Measurements from ENCODE around the gene CCDC57. TPM values are rescaled to one million over a fixed set of nuclear protein-coding genes. Genes with fewer than 3 reads are reported as not detected.

CCDC57 gene
- total and polyA plus RNA-seq, 9 of the 15 experiments (the other 6 are each of a cell fraction or from before 2014, with no cell fraction given): 0.83 to 36.2 (median 13.6) TPM

DNA sequence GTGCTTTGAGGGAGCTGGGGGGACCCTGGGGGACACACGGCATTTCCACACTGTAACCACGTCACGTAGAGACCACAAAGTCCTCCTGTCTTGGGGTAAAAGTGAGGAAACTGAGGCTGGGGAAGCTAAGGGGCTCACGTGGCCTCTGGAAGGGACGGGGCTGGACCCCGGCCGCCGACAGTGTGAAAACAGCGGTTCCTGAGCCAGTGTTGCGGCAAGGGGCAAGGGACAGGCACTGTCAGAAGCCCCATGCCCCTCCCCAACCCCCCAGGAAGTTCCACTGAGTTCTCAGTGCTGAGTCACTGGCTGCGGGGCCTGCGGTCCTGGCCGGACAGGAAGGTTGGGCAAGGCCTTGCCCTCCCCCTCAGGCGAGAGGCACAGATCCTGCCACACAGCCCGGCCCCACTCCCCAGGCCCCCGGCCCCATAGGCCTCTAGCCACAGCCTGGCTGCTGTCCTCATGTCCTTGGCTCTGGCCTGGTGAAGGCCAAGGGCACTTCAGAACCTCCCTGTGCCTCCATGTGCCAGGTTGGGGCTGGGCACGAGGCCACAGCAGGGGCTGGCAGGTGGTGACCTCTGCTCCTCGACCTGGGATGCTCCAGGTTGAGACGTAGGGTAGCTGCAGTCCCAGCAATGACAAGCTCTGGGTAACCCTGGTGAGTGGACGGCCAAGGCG is 5.0 kb upstream of the CCDC57 start (continued):
- TF ChIP-seq MEF2D (tag; conservative IDR thresholded peaks at IDR 0.05; ENCODE audit: low read depth) (0 out of 2 replicates have a peak, but pooled peaks have one; percentile 38), POLR2AphosphoS2 (IDR thresholded peaks at IDR 0.05; ENCODE audit: low read length) (no peak), ZNF695 (CRISPR knock-in tag; IDR thresholded peaks at IDR 0.05) (0 out of 2 replicates have a peak, but pooled peaks have one; percentile 28), NUFIP1 (IDR thresholded peaks at IDR 0.05; ENCODE audit: partially characterized antibody) (no peak), EP300 (IDR thresholded peaks at IDR 0.05; ENCODE audit: low read length) (peak; percentile 51; the same call in 1 of the 2 replicates), PTBP1 (IDR thresholded peaks at IDR 0.05; ENCODE audit: low read depth, low read length) (no peak), ZNF184 (CRISPR knock-in tag; IDR thresholded peaks at IDR 0.05) (no peak), SMAD4 (CRISPR knock-in tag; conservative IDR thresholded peaks at IDR 0.05) (peak; percentile 52; the same call in 1 of the 2 replicates), ZNF507 (tag; conservative IDR thresholded peaks at IDR 0.05) (no peak), MAFK (IDR thresholded peaks at IDR 0.05; ENCODE audit: low read length) (peak; percentile 28; the same call in 1 of the 2 replicates), NR2C1 (IDR thresholded peaks at IDR 0.05) (no peak), NR2C1 (tag; IDR thresholded peaks at IDR 0.05) (peak; percentile 54; the same call in 1 of the 2 replicates), C11orf30 (IDR thresholded peaks at IDR 0.05; ENCODE audit: low read depth) (peak; percentile 82)
- TF ChIP-seq, protein P1, sequence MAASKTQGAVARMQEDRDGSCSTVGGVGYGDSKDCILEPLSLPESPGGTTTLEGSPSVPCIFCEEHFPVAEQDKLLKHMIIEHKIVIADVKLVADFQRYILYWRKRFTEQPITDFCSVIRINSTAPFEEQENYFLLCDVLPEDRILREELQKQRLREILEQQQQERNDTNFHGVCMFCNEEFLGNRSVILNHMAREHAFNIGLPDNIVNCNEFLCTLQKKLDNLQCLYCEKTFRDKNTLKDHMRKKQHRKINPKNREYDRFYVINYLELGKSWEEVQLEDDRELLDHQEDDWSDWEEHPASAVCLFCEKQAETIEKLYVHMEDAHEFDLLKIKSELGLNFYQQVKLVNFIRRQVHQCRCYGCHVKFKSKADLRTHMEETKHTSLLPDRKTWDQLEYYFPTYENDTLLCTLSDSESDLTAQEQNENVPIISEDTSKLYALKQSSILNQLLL (CRISPR knock-in tag; IDR thresholded peaks at IDR 0.05; ENCODE audit: borderline replicate concordance): no peak
- TF ChIP-seq, protein P2, sequence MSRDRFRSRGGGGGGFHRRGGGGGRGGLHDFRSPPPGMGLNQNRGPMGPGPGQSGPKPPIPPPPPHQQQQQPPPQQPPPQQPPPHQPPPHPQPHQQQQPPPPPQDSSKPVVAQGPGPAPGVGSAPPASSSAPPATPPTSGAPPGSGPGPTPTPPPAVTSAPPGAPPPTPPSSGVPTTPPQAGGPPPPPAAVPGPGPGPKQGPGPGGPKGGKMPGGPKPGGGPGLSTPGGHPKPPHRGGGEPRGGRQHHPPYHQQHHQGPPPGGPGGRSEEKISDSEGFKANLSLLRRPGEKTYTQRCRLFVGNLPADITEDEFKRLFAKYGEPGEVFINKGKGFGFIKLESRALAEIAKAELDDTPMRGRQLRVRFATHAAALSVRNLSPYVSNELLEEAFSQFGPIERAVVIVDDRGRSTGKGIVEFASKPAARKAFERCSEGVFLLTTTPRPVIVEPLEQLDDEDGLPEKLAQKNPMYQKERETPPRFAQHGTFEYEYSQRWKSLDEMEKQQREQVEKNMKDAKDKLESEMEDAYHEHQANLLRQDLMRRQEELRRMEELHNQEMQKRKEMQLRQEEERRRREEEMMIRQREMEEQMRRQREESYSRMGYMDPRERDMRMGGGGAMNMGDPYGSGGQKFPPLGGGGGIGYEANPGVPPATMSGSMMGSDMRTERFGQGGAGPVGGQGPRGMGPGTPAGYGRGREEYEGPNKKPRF (IDR thresholded peaks at IDR 0.05; ENCODE audit: low read depth, low read length): no peak
- TF ChIP-seq, protein P3, sequence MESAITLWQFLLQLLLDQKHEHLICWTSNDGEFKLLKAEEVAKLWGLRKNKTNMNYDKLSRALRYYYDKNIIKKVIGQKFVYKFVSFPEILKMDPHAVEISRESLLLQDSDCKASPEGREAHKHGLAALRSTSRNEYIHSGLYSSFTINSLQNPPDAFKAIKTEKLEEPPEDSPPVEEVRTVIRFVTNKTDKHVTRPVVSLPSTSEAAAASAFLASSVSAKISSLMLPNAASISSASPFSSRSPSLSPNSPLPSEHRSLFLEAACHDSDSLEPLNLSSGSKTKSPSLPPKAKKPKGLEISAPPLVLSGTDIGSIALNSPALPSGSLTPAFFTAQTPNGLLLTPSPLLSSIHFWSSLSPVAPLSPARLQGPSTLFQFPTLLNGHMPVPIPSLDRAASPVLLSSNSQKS (CRISPR knock-in tag; IDR thresholded peaks at IDR 0.05): no peak
- TF ChIP-seq, protein P4, sequence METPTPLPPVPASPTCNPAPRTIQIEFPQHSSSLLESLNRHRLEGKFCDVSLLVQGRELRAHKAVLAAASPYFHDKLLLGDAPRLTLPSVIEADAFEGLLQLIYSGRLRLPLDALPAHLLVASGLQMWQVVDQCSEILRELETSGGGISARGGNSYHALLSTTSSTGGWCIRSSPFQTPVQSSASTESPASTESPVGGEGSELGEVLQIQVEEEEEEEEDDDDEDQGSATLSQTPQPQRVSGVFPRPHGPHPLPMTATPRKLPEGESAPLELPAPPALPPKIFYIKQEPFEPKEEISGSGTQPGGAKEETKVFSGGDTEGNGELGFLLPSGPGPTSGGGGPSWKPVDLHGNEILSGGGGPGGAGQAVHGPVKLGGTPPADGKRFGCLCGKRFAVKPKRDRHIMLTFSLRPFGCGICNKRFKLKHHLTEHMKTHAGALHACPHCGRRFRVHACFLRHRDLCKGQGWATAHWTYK (CRISPR knock-in tag; IDR thresholded peaks at IDR 0.05): peak; percentile 35; the same call in 1 of the 2 replicates
- TF ChIP-seq, protein P5, sequence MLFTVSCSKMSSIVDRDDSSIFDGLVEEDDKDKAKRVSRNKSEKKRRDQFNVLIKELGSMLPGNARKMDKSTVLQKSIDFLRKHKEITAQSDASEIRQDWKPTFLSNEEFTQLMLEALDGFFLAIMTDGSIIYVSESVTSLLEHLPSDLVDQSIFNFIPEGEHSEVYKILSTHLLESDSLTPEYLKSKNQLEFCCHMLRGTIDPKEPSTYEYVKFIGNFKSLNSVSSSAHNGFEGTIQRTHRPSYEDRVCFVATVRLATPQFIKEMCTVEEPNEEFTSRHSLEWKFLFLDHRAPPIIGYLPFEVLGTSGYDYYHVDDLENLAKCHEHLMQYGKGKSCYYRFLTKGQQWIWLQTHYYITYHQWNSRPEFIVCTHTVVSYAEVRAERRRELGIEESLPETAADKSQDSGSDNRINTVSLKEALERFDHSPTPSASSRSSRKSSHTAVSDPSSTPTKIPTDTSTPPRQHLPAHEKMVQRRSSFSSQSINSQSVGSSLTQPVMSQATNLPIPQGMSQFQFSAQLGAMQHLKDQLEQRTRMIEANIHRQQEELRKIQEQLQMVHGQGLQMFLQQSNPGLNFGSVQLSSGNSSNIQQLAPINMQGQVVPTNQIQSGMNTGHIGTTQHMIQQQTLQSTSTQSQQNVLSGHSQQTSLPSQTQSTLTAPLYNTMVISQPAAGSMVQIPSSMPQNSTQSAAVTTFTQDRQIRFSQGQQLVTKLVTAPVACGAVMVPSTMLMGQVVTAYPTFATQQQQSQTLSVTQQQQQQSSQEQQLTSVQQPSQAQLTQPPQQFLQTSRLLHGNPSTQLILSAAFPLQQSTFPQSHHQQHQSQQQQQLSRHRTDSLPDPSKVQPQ (CRISPR knock-in tag; IDR thresholded peaks at IDR 0.05; ENCODE audit: borderline replicate concordance): no peak
